ENCODE results near the gene KAT7. TPM values are rescaled to one million over a fixed set of nuclear protein-coding genes. Genes with fewer than 3 reads are reported as not detected.
A peak's percentile ranks its signal among the peaks of the same experiment; 100 is the strongest.

The KAT7 gene
- total and polyA plus RNA-seq, 2 of the 8 experiments (the other 6 are each of a cell fraction or from before 2014, with no cell fraction given), result 90.9 to 139 TPM

DNA sequence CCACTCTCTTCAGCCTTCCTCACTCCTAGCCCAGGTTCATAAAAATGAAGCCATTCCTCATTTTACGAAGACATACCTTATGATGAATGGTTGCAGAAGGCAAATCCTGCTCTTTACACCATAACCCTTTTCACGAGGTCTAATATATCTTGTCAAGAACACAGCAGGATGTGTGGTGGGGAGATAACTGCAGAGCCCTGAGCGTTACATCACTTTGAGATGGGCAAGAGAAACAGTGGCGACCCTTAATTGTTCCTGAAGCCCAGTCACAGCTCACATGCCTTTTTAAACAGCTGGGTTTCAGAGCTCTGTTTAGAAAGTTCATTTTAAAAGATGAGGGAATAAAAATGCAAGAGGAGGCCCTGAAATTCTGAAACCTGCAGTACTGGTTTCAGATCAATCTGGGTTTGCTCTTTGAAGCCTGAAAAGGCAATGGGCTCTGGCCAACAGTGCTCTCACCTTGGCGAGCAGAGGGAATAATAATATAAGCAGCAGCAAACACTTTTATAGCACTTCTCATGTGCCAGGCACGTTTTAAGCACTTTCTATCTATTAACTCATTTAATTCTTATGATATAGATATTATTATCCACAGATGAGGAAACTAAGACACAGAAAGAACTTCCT lies 27.4 kb upstream of the KAT7 start:
- H4K8ac ChIP-seq (ENCODE audit: extremely low read depth, insufficient read depth, low read length), result no peak overlapping the region
- peaks cover 20 to 69% of the 10 kb centered on the region in 2 experiments for H3K79me2 ChIP-seq (ENCODE audit: control insufficient read depth in 1 of 2, insufficient read depth in 2 of 2, low read length in 2 of 2)
- H3K56ac ChIP-seq (replicated peaks; ENCODE audit: insufficient read length, low read depth, low read length), result no peak overlapping the region
- H3K27me3 ChIP-seq (replicated peaks in 1 of 4; ENCODE audit: control insufficient read depth in 3 of 4, extremely low read depth in 1 of 4, insufficient read depth in 3 of 4, low read length in 3 of 4), result no peaks in the 10 kb centered on the region
- H2BK12ac ChIP-seq (ENCODE audit: low read depth, low read length), result no peak overlapping the region
- no peak overlapping the region for H2BK20ac ChIP-seq (ENCODE audit: low read length)
- peak overlapping the region in 1 of 2 experiments; percentile 14; a peak in 2 of 4 replicates for H3K4me2 ChIP-seq (ENCODE audit: insufficient read depth in 1 of 2, low read depth in 2 of 2, low read length in 2 of 2)
- H4K5ac ChIP-seq (ENCODE audit: insufficient read length, low read depth, low read length), result no peak overlapping the region
- H3K36me3 ChIP-seq (ENCODE audit: control insufficient read depth in 2 of 4, insufficient read depth in 4 of 4, low read length in 3 of 4), result 0 out of 8 replicates have a peak, but pooled peaks cover 0 to 2% (median 0%) of the 10 kb centered on the region in 4 experiments
- CTCF ChIA-PET (ENCODE audit: partially characterized antibody), result interaction anchor here (0.7 to 2.3 kb wide), 4 partner anchors 14 to 53 kb away, joined by 3 to 10 read pairs (median 4); partner anchors contain the start of gene SLC35B1
- no peak overlapping the region for H3K27ac ChIP-seq (ENCODE audit: low read depth, low read length)
- FAIRE-seq (no peak), DNase-seq (ENCODE audit: low read depth in 1 of 2, low spot score in 2 of 2) (no peak)
- POLR2A ChIA-PET (ENCODE audit: partially characterized antibody), result interaction anchor here (1.1 to 4.7 kb wide), 5 partner anchors 8 to 27 kb away, joined by 3 to 59 read pairs (median 7); partner anchors contain the start of gene KAT7
- no peak overlapping the region for H3K9ac ChIP-seq (replicated peaks in 1 of 4; ENCODE audit: extremely low read depth in 1 of 4, low read depth in 3 of 4, low read length in 3 of 4)
- H3K9me3 ChIP-seq (ENCODE audit: insufficient read depth in 2 of 2, low read depth in 1 of 2, low read length in 1 of 2), result no peaks in the 10 kb centered on the region
- H2BK5ac ChIP-seq (ENCODE audit: low read depth, low read length), result no peak overlapping the region
- H3K14ac ChIP-seq (ENCODE audit: insufficient read length), result no peak overlapping the region
- no peak overlapping the region for H3K18ac ChIP-seq (ENCODE audit: extremely low read depth, low read length)
- peaks cover 0 to 20% (median 3%) of the 10 kb centered on the region in 4 experiments; a peak in 5 of 7 replicates for H3K4me1 ChIP-seq (replicated peaks in 1 of 4; ENCODE audit: control insufficient read depth in 3 of 4, insufficient read depth in 4 of 4, low read length in 3 of 4)
- no peak overlapping the region for H4K91ac ChIP-seq (replicated peaks; ENCODE audit: insufficient read length, low read length)
- no peak overlapping the region for H3K4me3 ChIP-seq (ENCODE audit: extremely low read depth in 1 of 4, insufficient read depth in 2 of 4, low read depth in 3 of 4, low read length in 4 of 4)
- H3K79me1 ChIP-seq (ENCODE audit: low read depth, low read length), result no peaks in the 10 kb centered on the region; the same call in none of the 2 replicates
- H3K23ac ChIP-seq (ENCODE audit: insufficient read length), result no peak overlapping the region
- peaks cover 0 to 3% of the 10 kb centered on the region in 2 experiments for H4K20me1 ChIP-seq (replicated peaks in 1 of 2; ENCODE audit: control insufficient read depth in 1 of 2, insufficient read depth in 2 of 2, low read length in 2 of 2)
- no peak overlapping the region for H2BK120ac ChIP-seq (replicated peaks; ENCODE audit: low read depth, low read length)
- H3K23me2 ChIP-seq (ENCODE audit: low read depth, low read length), result peaks cover 7% of the 10 kb centered on the region; the same call in 1 of the 2 replicates
- no peak overlapping the region for H2AFZ ChIP-seq (ENCODE audit: low read length)
- H2AK5ac ChIP-seq (ENCODE audit: low read depth, low read length), result no peak overlapping the region
- 84% methylated on average over 6 of the region's 6 CpGs; no CpG with 5 or more reads in 1 of the 2 experiments for WGBS, 2 experiments (ENCODE audit: extremely low coverage in 1 of 2, insufficient coverage in 1 of 2, insufficient read length in 1 of 2, insufficient replicate concordance in 2 of 2, low coverage in 1 of 2, low lambda C conversion rate in 2 of 2, missing lambda C conversion rate in 1 of 2)
- H3K4ac ChIP-seq (replicated peaks; ENCODE audit: insufficient read length, low read depth, low read length), result no peak overlapping the region
- no peak overlapping the region for H2BK15ac ChIP-seq (ENCODE audit: low read length)
- TF ChIP-seq SP2 (IDR thresholded peaks at IDR 0.05; ENCODE audit: low read length) (no peak), ATF2 (IDR thresholded peaks at IDR 0.05; ENCODE audit: low read length) (no peak), SIN3A (conservative IDR thresholded peaks at IDR 0.05 in 1 of 2, IDR thresholded peaks at IDR 0.05 in 1 of 2; ENCODE audit: low read depth in 1 of 2, low read length in 2 of 2) (no peak), KDM4A (IDR thresholded peaks at IDR 0.05; ENCODE audit: low read depth, low read length, severe bottlenecking) (no peak), RNF2 (IDR thresholded peaks at IDR 0.05; ENCODE audit: borderline replicate concordance, low read depth, low read length, missing control alignments, poor library complexity, severe bottlenecking) (no peak), SIX5 (IDR thresholded peaks at IDR 0.05; ENCODE audit: low read depth, low read length) (no peak), POLR2AphosphoS5 (IDR thresholded peaks at IDR 0.05; ENCODE audit: low read depth, low read length) (no peak), KDM1A (IDR thresholded peaks at IDR 0.05; ENCODE audit: borderline replicate concordance, low read length) (no peak), NRF1 (IDR thresholded peaks at IDR 0.05; ENCODE audit: low read depth, low read length) (no peak)
- TF ChIP-seq, protein P1, sequence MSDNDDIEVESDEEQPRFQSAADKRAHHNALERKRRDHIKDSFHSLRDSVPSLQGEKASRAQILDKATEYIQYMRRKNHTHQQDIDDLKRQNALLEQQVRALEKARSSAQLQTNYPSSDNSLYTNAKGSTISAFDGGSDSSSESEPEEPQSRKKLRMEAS (IDR thresholded peaks at IDR 0.05), result no peak

Measured in H1 (cell line).